HL-60/S4 treated with phorbol 12-myristate 13-acetate at 8.2 ng/mL for 4 days and 3 days (cell line): ENCODE data around the gene NR4A1.

Experiments used
- in situ Hi-C: fragments of 300-500 bp; cut with MboI; formaldehyde crosslinking; loops from 2 replicates; pipeline ENCODE4 v1.15.0; 2022; ENCODE audit warnings: low sequenced_read_pairs

The NR4A1 gene

DNA sequence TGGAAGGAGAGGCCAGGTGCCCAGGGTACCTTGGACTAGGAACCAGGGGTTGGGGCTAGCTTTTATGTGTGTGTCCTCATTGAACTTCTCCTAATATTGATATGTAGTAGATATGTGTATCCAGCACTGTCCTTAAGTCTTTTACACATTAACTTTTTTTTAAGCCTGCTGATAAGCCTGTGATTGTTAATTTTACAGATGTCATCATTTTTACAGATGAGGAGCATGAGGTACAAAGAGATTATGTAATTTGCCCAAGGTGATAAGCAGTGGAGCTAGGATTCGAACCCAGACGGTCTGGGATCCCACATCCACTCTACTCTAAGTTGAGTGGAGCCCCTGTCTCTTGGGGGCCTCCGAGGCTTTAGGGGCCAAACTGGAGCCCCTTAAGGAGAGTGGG lies 10.2 kb upstream of the NR4A1 start:
- in situ Hi-C loops, result no loop called here

DNA sequence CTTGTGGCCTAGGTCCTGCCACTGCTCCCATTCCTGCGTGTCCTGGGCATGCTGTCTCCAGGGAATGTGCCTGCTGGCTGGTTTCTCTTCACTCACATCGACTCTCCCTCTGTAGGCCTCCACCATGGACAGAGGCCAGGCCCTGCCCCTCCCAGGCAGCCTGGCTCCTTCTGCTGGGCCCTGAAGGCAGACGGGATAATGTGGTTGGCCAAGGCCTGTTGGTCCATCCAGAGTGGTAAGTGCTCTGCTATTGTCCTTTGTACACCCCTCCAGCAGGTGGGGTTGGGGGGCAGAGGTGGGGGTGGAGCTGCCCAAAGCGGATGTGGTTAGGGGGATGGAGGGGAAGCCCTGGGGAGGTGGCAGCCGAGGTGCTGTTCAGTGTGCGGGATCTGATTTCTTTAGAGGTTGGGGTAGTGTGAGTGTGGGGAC lies 9.5 kb upstream of the NR4A1 start:
- in situ Hi-C loops, result no loop called here

DNA sequence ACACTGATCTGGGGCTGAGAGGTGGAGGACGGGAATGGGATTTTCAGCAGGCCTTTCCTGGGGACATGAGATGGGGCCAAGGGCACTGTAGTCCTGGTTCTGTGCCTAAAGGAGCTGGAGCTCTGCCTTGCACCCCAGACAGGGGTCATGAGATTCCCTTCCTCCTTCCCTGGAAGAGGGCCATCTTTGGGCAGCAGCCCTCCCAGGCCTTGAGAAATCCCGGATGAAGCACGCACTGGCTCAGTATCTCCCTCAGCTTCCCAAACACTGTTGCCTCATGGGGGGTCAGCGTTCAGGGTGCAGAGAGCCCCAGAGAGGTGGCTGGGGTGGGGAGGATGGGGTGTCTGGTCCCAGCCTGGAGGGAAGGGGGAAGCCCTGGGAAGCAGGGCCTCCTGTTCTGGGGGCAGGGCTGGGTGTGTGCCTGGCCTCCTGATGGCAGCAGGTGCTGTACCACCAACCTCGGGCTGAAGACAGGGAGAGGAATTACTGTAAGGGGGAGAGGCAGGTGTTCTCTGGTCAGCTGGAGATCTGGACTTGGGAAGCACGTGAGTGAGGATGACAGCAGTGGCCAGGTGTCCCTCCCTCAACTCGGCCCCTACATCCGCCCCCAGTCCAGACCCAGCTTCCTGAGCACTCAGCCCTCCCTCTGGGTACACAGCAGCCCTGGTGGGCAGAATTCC lies 8.4 kb upstream of the NR4A1 start:
- in situ Hi-C loops, result no loop called here

GRCh38 chr12:52043386-52044212 lies 7.6 kb upstream of the NR4A1 start:
- in situ Hi-C loops, result no loop called here

DNA sequence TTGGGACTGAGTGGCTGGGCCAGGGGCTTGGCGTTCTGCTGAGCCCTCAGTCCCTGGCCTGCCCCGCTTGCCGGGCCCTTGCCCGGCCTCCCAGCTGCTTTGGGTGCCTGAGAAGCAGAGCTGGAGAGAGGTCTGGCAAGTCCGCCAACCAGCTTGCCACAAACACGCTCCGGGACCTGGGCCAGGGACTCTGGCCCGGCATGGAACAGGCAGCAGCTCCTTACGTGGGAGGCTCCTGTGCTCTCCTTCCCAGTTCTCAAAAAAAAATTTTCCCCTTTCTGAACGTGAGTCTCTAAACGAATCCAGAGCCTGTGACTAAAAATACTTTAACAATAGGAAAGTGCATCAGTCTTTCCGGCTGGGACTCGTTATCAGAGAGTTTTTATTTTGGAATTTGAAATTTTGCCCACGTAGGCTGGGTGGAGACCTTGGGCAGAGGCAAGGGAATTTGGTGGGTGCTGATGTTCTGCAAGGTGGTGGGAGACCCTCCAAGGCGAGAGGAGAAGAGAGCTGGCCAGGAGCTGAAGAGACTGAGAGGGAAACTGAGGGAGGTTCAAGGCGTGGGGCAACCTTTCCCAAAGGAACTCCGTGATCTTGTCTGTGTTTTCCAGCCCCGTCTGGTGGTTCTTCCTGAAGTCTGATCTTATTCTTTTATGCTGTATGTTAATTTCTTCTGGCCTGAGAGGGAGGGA lies 6.8 kb upstream of the NR4A1 start:
- in situ Hi-C loops, result no loop called here

- in situ Hi-C loops, result no loop called here
These were observed 5.4 kb upstream of the NR4A1 start for GRCh38 chr12:52045794-52046199.

- in situ Hi-C loops, result no loop called here
These were observed 4.4 kb upstream of the NR4A1 start for GRCh38 chr12:52046859-52047258.

- in situ Hi-C loops, result no loop called here
These were observed 2.0 kb upstream of the NR4A1 start for GRCh38 chr12:52049286-52049685.

DNA sequence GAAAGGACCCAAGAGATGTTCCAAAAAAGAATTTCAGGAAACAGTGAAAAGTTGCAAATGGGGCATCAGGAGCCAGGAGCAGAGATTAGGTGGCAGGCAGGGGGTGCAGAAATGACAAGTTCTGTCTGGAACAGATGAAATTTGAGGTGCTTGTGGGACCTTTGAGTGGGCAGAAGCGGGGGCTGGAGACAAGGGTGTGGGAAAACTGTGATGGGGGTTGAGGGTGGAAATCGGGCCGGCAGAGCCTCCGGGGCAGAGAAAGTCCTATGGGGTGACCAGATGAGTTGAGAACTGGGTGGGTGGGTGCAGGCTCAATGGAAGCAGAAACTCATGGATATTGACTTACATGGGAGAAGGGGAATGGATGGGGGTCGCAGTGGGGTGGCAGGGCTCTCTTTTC lies 1.6 kb upstream of the NR4A1 start:
- in situ Hi-C loops, result no loop called here

DNA sequence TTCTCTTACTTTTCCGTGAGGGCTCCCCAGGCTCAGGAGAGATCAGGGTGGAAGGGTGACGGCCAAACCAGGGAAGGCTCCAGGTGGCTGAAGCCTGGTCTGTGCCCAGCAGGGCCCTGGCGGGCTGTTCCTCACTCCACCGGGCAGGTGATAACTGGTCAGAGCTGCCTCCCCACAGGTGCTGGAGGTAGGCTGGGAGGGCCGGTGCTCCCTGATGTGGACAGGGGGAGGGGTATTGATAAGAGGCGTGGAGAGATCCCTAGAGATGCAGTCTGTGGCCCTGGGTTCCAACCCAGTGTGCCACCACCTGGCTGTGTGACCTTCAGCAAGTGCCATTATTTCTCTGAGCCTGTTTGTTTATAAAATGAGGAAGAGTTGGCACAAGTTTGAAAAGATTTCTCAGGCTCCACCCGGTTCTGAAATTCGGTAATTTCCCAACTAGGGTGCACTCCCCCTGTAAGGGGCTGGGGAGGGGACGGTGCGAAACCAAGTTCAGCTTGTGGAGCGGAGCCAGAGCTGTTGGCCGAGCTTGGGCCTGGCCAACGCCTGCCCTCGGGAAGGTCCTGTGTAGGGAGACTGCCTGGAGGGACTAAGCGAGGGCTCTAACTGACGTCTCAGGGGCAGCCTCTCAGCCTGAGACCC lies 1.0 kb upstream of the NR4A1 start:
- in situ Hi-C loops, result no loop called here

DNA sequence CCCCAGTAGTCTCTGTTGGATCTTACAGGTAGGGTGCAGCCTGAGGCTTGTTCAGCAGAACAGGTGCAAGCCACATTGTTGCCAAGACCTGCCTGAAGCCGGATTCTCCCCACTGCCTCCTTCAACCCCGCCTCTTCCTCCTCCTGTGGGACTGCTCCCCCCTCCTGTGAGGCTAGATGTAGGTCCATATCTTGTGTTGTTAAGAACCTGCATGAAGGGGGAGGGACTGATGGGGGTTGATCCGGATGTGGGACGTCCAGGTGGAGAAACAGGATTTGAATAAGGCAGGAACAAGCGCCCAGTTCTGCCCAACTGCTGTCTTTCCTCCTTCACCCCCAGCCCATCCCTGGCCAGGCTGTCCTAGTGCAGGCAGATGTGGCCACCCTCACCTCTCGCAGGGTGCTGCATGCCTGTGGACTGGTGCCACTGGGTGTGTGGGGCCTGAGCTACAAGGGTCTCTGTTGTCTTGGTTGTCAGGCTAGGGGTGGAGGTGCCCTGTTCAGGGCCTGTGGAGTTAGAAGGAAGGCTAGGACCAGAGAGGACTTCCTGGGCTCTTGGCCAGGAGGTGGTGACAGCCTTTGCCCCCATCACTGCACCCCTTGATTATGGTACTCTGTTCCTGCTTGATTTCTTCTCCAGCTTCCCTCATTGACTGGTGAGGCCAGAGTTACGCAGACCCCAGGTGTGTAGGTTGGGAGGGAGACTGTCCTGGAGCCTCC lies 1.4 kb downstream of the NR4A1 start:
- in situ Hi-C loops, result no loop called here

- in situ Hi-C loops, result no loop called here
These were observed 2.4 kb downstream of the NR4A1 start for GRCh38 chr12:52053536-52054209.

DNA sequence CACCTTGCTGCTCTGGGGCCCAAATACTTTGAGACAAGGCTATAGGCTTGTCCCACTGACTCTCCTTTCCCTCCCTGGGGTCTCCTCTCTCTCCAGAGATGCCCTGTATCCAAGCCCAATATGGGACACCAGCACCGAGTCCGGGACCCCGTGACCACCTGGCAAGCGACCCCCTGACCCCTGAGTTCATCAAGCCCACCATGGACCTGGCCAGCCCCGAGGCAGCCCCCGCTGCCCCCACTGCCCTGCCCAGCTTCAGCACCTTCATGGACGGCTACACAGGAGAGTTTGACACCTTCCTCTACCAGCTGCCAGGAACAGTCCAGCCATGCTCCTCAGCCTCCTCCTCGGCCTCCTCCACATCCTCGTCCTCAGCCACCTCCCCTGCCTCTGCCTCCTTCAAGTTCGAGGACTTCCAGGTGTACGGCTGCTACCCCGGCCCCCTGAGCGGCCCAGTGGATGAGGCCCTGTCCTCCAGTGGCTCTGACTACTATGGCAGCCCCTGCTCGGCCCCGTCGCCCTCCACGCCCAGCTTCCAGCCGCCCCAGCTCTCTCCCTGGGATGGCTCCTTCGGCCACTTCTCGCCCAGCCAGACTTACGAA lies 3.1 kb downstream of the NR4A1 start:
- in situ Hi-C loops, result no loop called here

DNA sequence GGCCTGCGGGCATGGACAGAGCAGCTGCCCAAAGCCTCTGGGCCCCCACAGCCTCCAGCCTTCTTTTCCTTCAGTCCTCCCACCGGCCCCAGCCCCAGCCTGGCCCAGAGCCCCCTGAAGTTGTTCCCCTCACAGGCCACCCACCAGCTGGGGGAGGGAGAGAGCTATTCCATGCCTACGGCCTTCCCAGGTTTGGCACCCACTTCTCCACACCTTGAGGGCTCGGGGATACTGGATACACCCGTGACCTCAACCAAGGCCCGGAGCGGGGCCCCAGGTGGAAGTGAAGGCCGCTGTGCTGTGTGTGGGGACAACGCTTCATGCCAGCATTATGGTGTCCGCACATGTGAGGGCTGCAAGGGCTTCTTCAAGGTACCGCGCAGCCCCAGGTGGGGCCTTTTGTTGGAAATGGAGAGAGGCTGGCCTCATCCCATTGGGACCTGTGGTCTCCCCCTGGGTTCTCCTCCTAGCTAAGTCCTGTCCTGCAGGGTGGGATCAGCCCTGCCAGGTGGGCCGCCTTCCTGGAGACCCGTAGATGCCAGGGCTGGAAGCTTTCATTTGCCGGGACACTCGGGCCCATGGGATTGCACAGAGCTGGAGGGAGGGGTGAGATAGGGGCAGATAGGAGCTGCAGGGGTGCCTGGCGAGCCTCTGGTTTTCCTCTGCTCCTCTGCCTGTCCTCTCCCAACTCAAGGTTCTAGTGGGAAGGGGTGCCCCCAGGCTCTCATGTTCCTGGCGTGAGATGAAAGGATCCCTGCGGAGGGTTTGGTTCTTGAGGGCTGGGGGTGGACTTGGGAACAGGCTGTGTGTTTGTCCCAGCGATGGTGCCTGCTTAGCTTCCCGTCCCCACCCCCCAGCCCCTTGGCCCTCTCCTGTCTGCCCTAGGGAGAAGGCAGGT lies 3.8 kb downstream of the NR4A1 start:
- in situ Hi-C loops, result no loop called here

DNA sequence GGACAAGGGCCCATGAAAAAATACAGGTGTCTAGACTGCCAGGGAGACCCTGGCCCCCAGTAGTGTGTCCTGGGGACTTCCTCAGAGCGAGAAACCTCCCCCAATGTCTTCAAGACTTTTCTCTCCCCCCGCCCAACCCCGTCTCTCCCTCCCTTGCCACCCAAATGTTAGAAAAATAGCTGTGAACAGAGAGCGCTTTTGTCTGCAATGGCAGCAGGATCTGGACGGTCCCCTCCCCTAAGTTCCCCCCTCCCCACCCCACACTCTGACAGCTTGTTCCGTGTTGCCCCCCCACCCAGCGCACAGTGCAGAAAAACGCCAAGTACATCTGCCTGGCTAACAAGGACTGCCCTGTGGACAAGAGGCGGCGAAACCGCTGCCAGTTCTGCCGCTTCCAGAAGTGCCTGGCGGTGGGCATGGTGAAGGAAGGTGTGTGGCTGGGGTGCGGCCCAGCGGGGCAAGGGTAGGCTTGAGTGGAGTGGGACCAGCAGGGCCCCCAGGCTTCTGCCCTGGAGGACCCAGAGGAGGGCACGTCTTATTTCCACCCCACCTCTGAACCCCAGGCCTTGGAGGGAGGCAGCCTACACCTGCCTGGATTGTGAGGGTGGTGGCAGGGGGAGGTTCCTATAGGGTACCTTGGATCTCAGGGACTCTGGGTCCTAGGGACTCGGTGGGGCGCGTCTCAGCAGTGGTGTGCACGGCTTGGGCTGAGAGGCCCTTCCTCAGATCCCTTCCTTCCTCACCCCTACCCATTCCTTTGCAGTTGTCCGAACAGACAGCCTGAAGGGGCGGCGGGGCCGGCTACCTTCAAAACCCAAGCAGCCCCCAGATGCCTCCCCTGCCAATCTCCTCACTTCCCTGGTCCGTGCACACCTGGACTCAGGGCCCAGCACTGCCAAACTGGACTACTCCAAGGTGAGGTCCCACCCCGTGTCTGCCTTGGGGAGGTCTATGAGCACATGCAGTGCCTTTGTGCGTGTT lies 4.8 kb downstream of the NR4A1 start:
- in situ Hi-C loops, result no loop called here

GRCh38 chr12:52056801-52057637 lies 5.8 kb downstream of the NR4A1 start:
- in situ Hi-C loops, result no loop called here
